Hepatocyte (in vitro differentiated cells): ENCODE measurements around the gene TGM2. TPM values are rescaled to one million over a fixed set of nuclear protein-coding genes. Genes with fewer than 3 reads are reported as not detected.

Source experiments
- DNase-seq: peaks from one replicate; pipeline ENCODE4 v3.0.0-alpha.2; 2016; ENCODE audit warnings: low spot score
- H2AFZ ChIP-seq: fragments of 200-600 bp; sonication (generic); 2 replicates; pipeline ENCODE4 v1.6.0; 2016; ENCODE audit warnings: antibody characterized with exemption, mild to moderate bottlenecking
- H3K27ac ChIP-seq: fragments of 200-600 bp; sonication (generic); 2 replicates; pipeline ENCODE4 v1.5.1; 2016; ENCODE audit warnings: mild to moderate bottlenecking
- H3K27me3 ChIP-seq: fragments of 200-600 bp; sonication (generic); 2 replicates; pipeline ENCODE4 v1.6.1; 2016
- H3K36me3 ChIP-seq: fragments of 200-600 bp; sonication (generic); replicated peaks from 2 replicates; pipeline ENCODE4 v1.5.1; 2016; ENCODE audit warnings: low read depth; ENCODE audit not compliant: insufficient read depth
- H3K4me1 ChIP-seq: fragments of 200-600 bp; sonication (generic); 2 replicates; pipeline ENCODE4 v1.5.1; 2016; ENCODE audit warnings: mild to moderate bottlenecking, moderate library complexity; ENCODE audit not compliant: insufficient read depth
- H3K4me2 ChIP-seq: fragments of 200-600 bp; sonication (generic); 2 replicates; pipeline ENCODE4 v1.6.0; 2016
- H3K4me3 ChIP-seq: fragments of 200-600 bp; sonication (generic); 2 replicates; pipeline ENCODE4 v1.5.1; 2016; ENCODE audit warnings: mild to moderate bottlenecking
- H3K79me2 ChIP-seq: fragments of 200-600 bp; sonication (generic); 2 replicates; pipeline ENCODE4 v1.6.0; 2017; ENCODE audit warnings: mild to moderate bottlenecking
- H3K9me2 ChIP-seq: fragments of 200-600 bp; sonication (generic); replicated peaks from 2 replicates; pipeline ENCODE4 v1.6.0; 2017; ENCODE audit warnings: mild to moderate bottlenecking; ENCODE audit not compliant: insufficient read depth
- H3K9me3 ChIP-seq: fragments of 200-600 bp; sonication (generic); 2 replicates; pipeline ENCODE4 v1.5.1; 2016; ENCODE audit warnings: low read depth, mild to moderate bottlenecking
- H4K20me1 ChIP-seq: fragments of 200-600 bp; sonication (generic); 2 replicates; pipeline ENCODE4 v1.6.0; 2016; ENCODE audit warnings: mild to moderate bottlenecking; ENCODE audit not compliant: insufficient read depth, poor library complexity, severe bottlenecking
- CTCF ChIP-seq: fragments of 200-600 bp; sonication (generic); IDR thresholded peaks from 2 replicates; pipeline ENCODE4 v1.5.1; 2016; ENCODE audit warnings: antibody characterized with exemption, mild to moderate bottlenecking; ENCODE audit not compliant: poor library complexity
- EZH2 ChIP-seq: fragments of 200-600 bp; sonication (generic); IDR thresholded peaks from 2 replicates; pipeline ENCODE4 v1.6.1; 2016; ENCODE audit warnings: antibody characterized with exemption, mild to moderate bottlenecking, borderline replicate concordance
- EZH2phosphoT487 ChIP-seq: fragments of 200-600 bp; sonication (generic); IDR thresholded peaks from one replicate; pipeline ENCODE4 v1.6.1; 2018; ENCODE audit warnings: antibody characterized with exemption, mild to moderate bottlenecking, low read depth, moderate library complexity; ENCODE audit not compliant: unreplicated experiment, severe bottlenecking
- WGBS: methylation state at CpG from one replicate; pipeline ENCODE4 v1.1.6; 2016; ENCODE audit warnings: low lambda C conversion rate; ENCODE audit errors: missing lambda C conversion rate; 5-methylcytosine and 5-hydroxymethylcytosine counted together
- polyA plus RNA-seq: library from polyadenylated mRNA; unstranded; fragments of >200 nt; fragmentation: Nextera tagmentation; extraction: Ambion mirVana; gene quantifications from 2 replicates; pipeline ENCODE4 v1.2.1, GENCODE V29; 2016
- total RNA-seq: library from RNA; depleted of rRNA; stranded (reverse); fragments of >200 nt; gene quantifications from 2 replicates; pipeline ENCODE4 v1.2.3, GENCODE V29; 2014

The TGM2 gene
- total and polyA plus RNA-seq, 2 experiments from 2014 or later, result 85.8 to 133 TPM

DNA sequence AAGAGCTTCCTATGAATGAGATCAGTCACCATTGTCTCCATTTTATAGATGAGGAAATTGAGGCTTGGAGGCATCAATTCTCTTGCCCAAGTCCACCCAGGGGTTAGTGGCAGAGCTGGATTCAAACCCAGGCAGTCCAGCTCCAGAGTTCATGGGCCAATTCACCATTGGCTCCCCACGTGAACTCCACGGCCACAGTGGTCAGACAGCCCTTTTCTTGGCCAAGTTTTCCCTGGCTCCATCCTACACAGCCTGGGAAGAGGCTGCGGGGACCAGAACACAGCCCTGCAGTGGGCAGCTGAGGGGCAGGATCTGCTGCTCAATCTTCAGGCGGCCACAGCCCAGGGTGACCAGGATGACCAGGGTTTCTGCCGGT is 20.5 kb downstream of the TGM2 start:
- Histone ChIP-seq H3K9me3 (no peaks in the 10 kb centered on the region), H4K20me1 (no peaks in the 10 kb centered on the region), H3K4me3 (no peak overlapping the region), H3K4me2 (peak overlapping the region; percentile 55), H3K79me2 (no peaks in the 10 kb centered on the region), H2AFZ (no peak overlapping the region), H3K27me3 (no peaks in the 10 kb centered on the region), H3K27ac (peak overlapping the region; percentile 99), H3K36me3 (no peaks in the 10 kb centered on the region), H3K4me1 (peaks cover 38% of the 10 kb centered on the region), H3K9me2 (no peaks in the 10 kb centered on the region)
- TF ChIP-seq EZH2 (no peak), EZH2phosphoT487 (no peak), CTCF (no peak)
- 91% methylated on average over 5 of the region's 5 CpGs for WGBS
- DNase-seq, result no peak

- Histone ChIP-seq H3K9me2 (no peaks in the 10 kb centered on the region), H3K79me2 (no peaks in the 10 kb centered on the region), H3K27ac (peak overlapping the region; percentile 99), H3K4me3 (no peak overlapping the region), H3K36me3 (no peaks in the 10 kb centered on the region), H2AFZ (peak overlapping the region; percentile 23), H3K27me3 (no peaks in the 10 kb centered on the region), H3K4me1 (peaks cover 38% of the 10 kb centered on the region), H3K9me3 (no peaks in the 10 kb centered on the region), H3K4me2 (peak overlapping the region; percentile 55), H4K20me1 (no peaks in the 10 kb centered on the region)
- no peak for TF ChIP-seq EZH2phosphoT487
- no peak for TF ChIP-seq CTCF
- TF ChIP-seq EZH2, result no peak
- peak; percentile 87 for DNase-seq
- 44% methylated on average over 16 of the region's 16 CpGs for WGBS
Observed at GRCh38 chr20:38143646-38144554, 21.2 kb downstream of the TGM2 start.

GRCh38 chr20:38143238-38143645 is 21.8 kb downstream of the TGM2 start:
- peak overlapping the region; percentile 99 for H3K27ac ChIP-seq
- H3K27me3 ChIP-seq, result no peaks in the 10 kb centered on the region
- H3K4me2 ChIP-seq, result peak overlapping the region; percentile 55
- H3K79me2 ChIP-seq, result no peaks in the 10 kb centered on the region
- 37% methylated on average over 10 of the region's 10 CpGs for WGBS
- no peaks in the 10 kb centered on the region for H3K36me3 ChIP-seq
- no peaks in the 10 kb centered on the region for H3K9me2 ChIP-seq
- TF ChIP-seq EZH2phosphoT487, result no peak
- no peak for TF ChIP-seq EZH2
- TF ChIP-seq CTCF, result no peak
- H3K9me3 ChIP-seq, result no peaks in the 10 kb centered on the region
- DNase-seq, result peak; percentile 85
- peak overlapping the region; percentile 23 for H2AFZ ChIP-seq
- H3K4me1 ChIP-seq, result peaks cover 38% of the 10 kb centered on the region
- H4K20me1 ChIP-seq, result no peaks in the 10 kb centered on the region
- H3K4me3 ChIP-seq, result no peak overlapping the region
